ENCODE measurements around the gene YJEFN3.

Gene YJEFN3

DNA sequence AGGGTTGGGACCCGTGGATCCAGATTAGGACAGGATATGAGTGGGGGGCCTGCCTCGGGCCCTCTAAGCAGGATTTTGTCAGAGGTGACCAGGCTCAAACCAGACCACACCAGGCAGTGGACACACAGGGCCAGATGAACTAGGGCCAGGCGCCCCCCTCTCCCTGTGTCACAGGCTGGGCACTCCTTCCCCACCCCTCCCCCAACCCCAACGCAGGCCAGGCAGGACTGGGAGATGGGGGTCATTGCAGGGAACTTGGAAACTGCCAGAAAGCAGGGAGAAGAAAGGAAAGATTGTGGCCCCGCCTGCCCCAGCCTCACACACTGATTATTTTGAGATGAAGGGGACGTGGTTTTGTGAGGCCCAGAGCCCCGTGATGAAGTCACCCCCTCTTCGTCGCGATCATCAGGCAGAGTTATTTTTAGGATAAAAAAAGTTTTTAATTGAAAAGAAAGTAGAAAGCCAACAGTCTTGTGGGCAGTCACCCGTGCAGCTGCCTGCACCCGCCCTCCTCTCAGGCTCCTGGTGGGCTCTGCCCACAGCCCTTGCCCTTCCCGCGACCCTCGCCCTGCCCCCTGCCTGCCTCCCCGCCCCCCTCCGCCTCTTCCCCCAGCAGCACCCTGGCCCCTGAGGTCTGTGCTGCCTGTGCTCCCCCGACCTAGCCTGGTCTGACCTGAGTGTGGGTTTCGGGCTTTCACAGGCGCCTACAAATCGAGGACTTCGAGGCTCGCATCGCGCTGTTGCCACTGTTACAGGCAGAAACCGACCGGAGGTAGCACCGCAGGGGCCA is 1.9 kb upstream of the YJEFN3 start:
- H3K36me3 ChIP-seq (ENCODE audit: low read length) = no peaks in the 10 kb centered on the region
- peak overlapping the region; percentile 72 for H3K4me2 ChIP-seq (ENCODE audit: low read depth, low read length, poor library complexity, severe bottlenecking)
- H2AFZ ChIP-seq (ENCODE audit: low read depth, low read length, severe bottlenecking) = no peak overlapping the region

GRCh38 chr19:19527371-19527656 is 1.4 kb upstream of the YJEFN3 start:
- no peaks in the 10 kb centered on the region for H3K9me3 ChIP-seq (ENCODE audit: insufficient read depth, low read length)
- H3K9ac ChIP-seq (ENCODE audit: low read length) = peak overlapping the region; percentile 15; the same call in 1 of the 2 replicates
- peaks cover 34% of the 10 kb centered on the region for H3K79me2 ChIP-seq (ENCODE audit: insufficient read depth, low read length)
- no peaks in the 10 kb centered on the region for H3K36me3 ChIP-seq (ENCODE audit: low read length)
- H3K27ac ChIP-seq (ENCODE audit: low read depth, low read length) = peak overlapping the region; percentile 93
- H4K20me1 ChIP-seq (ENCODE audit: low read depth, low read length) = no peaks in the 10 kb centered on the region
- H3K27me3 ChIP-seq (ENCODE audit: low read length) = no peaks in the 10 kb centered on the region
- no peak overlapping the region for H2AFZ ChIP-seq (ENCODE audit: low read depth, low read length, severe bottlenecking)
- no peak for TF ChIP-seq EZH2phosphoT487 (conservative IDR thresholded peaks at IDR 0.05; ENCODE audit: low read length)
- no peak for TF ChIP-seq CTCF (IDR thresholded peaks at IDR 0.05; ENCODE audit: insufficient read depth, low read length, poor library complexity, severe bottlenecking)
- H3K4me3 ChIP-seq (ENCODE audit: insufficient read depth, low read length, poor library complexity, severe bottlenecking) = no peak overlapping the region
- H3K9me2 ChIP-seq (replicated peaks; ENCODE audit: insufficient read depth, low read length) = no peaks in the 10 kb centered on the region
- H3K4me2 ChIP-seq (ENCODE audit: low read depth, low read length, poor library complexity, severe bottlenecking) = peak overlapping the region; percentile 72
- peaks cover 47% of the 10 kb centered on the region for H3F3A ChIP-seq (ENCODE audit: insufficient read depth)

More for the DNA sequence above, 1.9 kb upstream of the YJEFN3 start:
- Histone ChIP-seq H3K79me2 (ENCODE audit: insufficient read depth, low read length) (peaks cover 39% of the 10 kb centered on the region), H3K27ac (ENCODE audit: low read depth, low read length) (peak overlapping the region; percentile 93), H3K9me3 (ENCODE audit: insufficient read depth, low read length) (no peaks in the 10 kb centered on the region), H3K27me3 (ENCODE audit: low read length) (no peaks in the 10 kb centered on the region), H4K20me1 (ENCODE audit: low read depth, low read length) (no peaks in the 10 kb centered on the region), H3F3A (ENCODE audit: insufficient read depth) (peaks cover 47% of the 10 kb centered on the region), H3K9ac (ENCODE audit: low read length) (peak overlapping the region; percentile 54), H3K9me2 (replicated peaks; ENCODE audit: insufficient read depth, low read length) (no peaks in the 10 kb centered on the region), H3K4me3 (ENCODE audit: insufficient read depth, low read length, poor library complexity, severe bottlenecking) (peak overlapping the region; percentile 4)
- TF ChIP-seq EZH2phosphoT487 (conservative IDR thresholded peaks at IDR 0.05; ENCODE audit: low read length) (no peak), CTCF (IDR thresholded peaks at IDR 0.05; ENCODE audit: insufficient read depth, low read length, poor library complexity, severe bottlenecking) (no peak)

- Histone ChIP-seq H2AFZ (ENCODE audit: low read depth, low read length, severe bottlenecking) (no peak overlapping the region), H3K4me2 (ENCODE audit: low read depth, low read length, poor library complexity, severe bottlenecking) (no peak overlapping the region), H3K79me2 (ENCODE audit: insufficient read depth, low read length) (peaks cover 28% of the 10 kb centered on the region), H3K9ac (ENCODE audit: low read length) (no peak overlapping the region), H3K9me3 (ENCODE audit: insufficient read depth, low read length) (no peaks in the 10 kb centered on the region), H4K20me1 (ENCODE audit: low read depth, low read length) (no peaks in the 10 kb centered on the region), H3K27me3 (ENCODE audit: low read length) (no peaks in the 10 kb centered on the region), H3F3A (ENCODE audit: insufficient read depth) (peaks cover 43% of the 10 kb centered on the region), H3K27ac (ENCODE audit: low read depth, low read length) (peak overlapping the region; percentile 93), H3K36me3 (ENCODE audit: low read length) (no peaks in the 10 kb centered on the region), H3K9me2 (replicated peaks; ENCODE audit: insufficient read depth, low read length) (no peaks in the 10 kb centered on the region), H3K4me3 (ENCODE audit: insufficient read depth, low read length, poor library complexity, severe bottlenecking) (no peak overlapping the region)
- no peak for TF ChIP-seq CTCF (IDR thresholded peaks at IDR 0.05; ENCODE audit: insufficient read depth, low read length, poor library complexity, severe bottlenecking)
- no peak for TF ChIP-seq EZH2phosphoT487 (conservative IDR thresholded peaks at IDR 0.05; ENCODE audit: low read length)
These were observed 761 bp upstream of the YJEFN3 start for GRCh38 chr19:19527674-19528625.
